NCI-H1048 (cell line): ENCODE results near the gene NUBPL.

Source experiments
- DNase-seq: peaks from one replicate; lab custom pipeline; 2025; lab: John Stamatoyannopoulos, UW

Gene NUBPL, protein sequence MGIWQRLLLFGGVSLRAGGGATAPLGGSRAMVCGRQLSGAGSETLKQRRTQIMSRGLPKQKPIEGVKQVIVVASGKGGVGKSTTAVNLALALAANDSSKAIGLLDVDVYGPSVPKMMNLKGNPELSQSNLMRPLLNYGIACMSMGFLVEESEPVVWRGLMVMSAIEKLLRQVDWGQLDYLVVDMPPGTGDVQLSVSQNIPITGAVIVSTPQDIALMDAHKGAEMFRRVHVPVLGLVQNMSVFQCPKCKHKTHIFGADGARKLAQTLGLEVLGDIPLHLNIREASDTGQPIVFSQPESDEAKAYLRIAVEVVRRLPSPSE

GRCh38 chr14:31561155-31561846 lies at the start of gene NUBPL:
TSS of gene NUBPL (plus strand) at chr14:31561404. CDS start at chr14:31561440, 36 bp downstream.
- peak; percentile 68 for DNase-seq

GRCh38 chr14:31527087-31527486 lies 34.1 kb upstream of the NUBPL start:
- no peak for DNase-seq

- DNase-seq: no peak
Observed at GRCh38 chr14:31527546-31527945, 33.7 kb upstream of the NUBPL start.

- DNase-seq: no peak
Observed at GRCh38 chr14:31529053-31529452, 32.2 kb upstream of the NUBPL start.

DNA sequence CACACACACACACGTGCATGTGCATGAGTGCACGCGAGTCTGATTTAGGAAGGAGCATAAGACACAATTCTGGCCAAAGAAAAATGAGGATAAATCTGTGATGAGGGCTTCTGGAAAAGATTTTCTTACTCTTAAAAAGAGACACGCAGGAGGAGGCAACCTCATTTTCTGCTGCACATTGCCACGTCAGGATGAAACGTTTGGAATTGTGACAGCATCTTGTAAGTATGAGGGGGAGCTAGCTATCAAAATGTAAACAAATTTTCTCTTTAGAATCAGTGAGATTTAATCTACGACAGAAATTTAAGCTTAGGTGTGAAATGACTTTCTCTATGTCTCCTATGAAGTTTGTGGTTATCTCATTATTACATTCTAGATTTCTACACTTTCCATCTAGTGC lies 31.1 kb upstream of the NUBPL start:
- no peak for DNase-seq

GRCh38 chr14:31536201-31536960 lies 24.8 kb upstream of the NUBPL start:
- DNase-seq: no peak

DNA sequence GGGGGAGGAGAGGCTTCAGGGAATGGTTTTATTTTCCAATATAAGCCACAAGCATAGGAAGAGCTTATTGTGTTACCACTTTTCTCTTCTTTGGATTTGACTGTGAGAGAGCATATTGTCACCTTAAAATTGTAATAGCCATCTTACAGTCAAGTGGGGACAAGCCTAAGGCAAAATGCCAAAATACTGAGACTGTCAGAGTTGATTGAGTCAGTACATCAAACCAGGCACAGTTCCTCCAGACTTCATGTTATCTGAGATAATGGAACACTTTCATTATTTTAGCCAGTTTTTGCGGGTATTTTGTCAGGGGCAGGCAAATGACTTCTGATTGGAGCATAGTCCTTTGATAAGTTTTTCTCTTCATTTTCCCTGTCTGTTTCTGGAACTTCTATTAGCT lies 19.5 kb upstream of the NUBPL start:
- no peak for DNase-seq

- no peak for DNase-seq
Observed at GRCh38 chr14:31543969-31544799, 17.0 kb upstream of the NUBPL start.

DNA sequence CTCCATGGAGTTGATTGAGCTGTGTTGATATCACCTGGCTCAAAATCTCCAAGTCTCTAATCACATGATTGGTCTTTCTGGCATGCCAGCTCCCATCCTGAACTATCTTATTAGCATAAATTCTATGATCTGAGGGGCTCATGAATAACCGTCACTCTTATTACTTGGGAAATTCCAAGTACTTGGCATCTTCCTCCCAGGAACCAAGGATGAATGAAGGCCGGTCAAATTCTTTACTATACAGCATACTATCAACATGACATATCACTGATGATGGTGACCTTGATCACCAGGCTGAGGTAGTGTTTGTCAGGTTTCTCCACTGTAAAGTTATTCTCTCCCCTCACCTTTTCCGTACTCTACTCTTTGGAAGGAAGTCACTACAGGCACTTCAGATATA lies 16.4 kb upstream of the NUBPL start:
- DNase-seq: no peak

GRCh38 chr14:31545328-31545727 lies 15.9 kb upstream of the NUBPL start:
- no peak for DNase-seq

DNA sequence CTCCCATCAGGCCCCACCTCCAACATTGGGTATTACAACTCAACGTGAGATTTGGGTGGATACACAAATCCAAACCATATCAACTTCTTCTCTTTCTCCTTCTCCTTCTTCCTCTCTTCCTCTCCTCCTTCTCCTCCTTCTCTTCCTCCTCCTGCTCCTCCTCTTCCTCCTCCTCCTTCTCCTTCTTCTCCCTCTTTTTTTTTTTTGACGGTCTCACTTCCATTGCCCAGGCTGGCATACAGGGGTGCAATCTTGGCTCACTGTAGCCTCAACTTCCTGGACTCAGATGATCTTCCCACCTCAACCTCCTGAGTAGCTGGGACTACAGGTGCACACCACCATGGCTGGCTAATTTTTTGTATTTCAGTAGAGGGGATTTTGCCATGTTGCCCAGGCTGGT lies 11.4 kb upstream of the NUBPL start:
- DNase-seq: no peak

DNA sequence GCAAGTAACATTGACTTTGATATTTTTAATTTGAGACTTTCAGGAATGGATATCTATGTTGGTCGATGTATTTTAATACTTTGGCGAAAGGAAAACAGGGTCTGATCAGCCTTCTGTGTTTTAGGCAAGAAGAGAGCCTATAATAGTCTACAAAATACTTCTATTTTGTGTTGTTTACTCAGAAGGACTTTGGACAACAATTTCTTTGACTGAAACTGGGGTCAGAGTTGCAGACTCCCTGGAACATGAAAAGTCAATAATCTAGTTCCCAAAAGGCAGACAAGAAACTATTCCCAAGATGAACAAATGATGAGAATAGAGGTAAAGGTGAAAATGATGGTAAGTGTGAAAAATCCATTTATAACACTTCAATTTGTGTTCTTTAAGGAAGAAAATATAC lies 10.6 kb upstream of the NUBPL start:
- no peak for DNase-seq

- DNase-seq: no peak
Observed at GRCh38 chr14:31556191-31556590, 5.0 kb upstream of the NUBPL start.

DNA sequence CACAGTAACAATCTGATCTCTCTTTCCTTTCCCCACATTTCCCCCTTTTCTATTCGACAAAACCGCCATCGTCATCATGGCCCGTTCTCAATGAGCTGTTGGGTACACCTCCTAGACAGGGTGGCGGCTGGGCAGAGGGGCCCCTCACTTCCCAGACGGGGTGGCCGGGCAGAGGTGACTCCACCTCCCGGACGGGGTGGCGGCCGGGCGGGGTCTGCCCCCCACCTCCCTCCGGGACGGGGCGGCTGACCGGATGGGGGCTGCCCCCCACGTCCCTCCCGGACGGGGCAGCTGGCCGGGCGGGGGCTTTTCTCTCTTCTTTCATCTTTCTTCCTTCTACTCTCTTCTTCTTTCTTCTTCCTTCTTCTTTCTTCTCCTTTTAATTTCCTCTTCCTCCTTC lies 1.3 kb upstream of the NUBPL start:
- no peak for DNase-seq

GRCh38 chr14:31560759-31561154 lies 447 bp upstream of the NUBPL start:
- no peak for DNase-seq

DNA sequence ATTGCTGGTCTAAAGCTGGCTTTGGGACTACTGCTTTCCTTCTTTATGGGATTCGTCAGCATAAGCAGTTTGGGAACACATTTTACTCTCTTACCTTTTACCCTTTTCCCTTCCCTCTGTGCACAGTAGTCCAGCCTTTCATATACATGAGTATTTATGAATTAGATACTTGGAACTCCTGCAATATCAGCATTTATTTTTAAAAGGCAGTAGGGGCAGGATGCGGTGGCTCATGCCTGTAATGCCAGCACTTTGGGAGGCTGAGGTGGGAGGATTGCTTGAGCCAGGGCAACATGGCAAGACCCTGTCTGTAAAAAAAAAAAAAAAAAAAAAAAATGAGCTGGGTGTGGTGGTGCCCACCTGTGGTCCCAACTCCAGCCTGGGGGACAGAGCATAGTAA lies 3.0 kb downstream of the NUBPL start:
- no peak for DNase-seq

GRCh38 chr14:31566456-31566855 lies 5.3 kb downstream of the NUBPL start:
- DNase-seq: no peak

DNA sequence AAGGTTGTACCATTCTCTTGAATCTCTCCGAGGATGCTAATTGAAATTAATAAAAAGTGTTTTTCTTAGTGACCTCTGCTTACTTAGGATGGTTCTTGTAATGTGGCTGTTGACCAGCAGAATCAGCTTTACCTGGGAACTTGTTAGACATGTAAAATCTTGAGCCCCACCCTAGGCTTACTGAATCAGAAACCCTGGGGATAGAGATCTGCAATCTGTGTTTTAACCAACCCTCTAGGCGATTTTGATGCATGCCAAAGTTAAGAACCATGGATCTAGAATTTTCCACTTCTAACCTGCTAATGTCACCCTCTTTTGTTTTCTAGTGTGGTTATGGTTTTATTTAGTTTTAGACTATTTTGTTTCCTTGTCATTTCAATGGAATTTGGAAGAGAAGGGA lies 6.5 kb downstream of the NUBPL start:
- DNase-seq: no peak

DNA sequence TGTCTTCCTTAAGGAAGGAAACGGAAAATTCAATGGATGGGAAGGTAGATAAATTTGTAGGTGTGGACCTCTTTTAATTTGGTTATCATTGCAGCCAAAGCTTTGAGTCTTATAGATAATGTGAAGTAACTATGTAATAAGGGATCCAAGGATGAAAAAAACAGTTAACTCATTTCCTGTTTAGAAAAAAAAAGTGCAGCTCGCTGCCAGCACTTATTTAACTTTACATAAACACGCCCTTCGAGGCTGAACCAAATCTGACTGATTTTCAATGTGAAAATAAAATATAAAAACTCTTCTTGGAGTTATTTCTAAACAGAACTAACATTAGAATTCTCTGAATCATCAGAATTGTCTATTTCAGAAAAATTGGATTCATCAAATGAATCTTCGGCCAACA lies 7.0 kb downstream of the NUBPL start:
- no peak for DNase-seq

GRCh38 chr14:31568671-31569070 lies 7.5 kb downstream of the NUBPL start:
- no peak for DNase-seq

- no peak for DNase-seq
Observed at GRCh38 chr14:31572955-31573354, 11.8 kb downstream of the NUBPL start.

- DNase-seq: no peak
Observed at GRCh38 chr14:31576949-31577348, 15.7 kb downstream of the NUBPL start.
